Urinary bladder (tissue), 4 donors: ENCODE results near the gene MAPK8IP3. TPM values are rescaled to one million over a fixed set of nuclear protein-coding genes. Genes with fewer than 3 reads are reported as not detected.
"Not testable (repeated sequence)": the region's sequence is repeated elsewhere in the genome, so short reads cannot be mapped to it uniquely, and the experiment has no call there.

Experiments
- DNase-seq: peaks from one replicate; pipeline ENCODE4 v3.0.0-alpha.2; 2015; ENCODE audit errors: extremely low spot score
- H3K27ac ChIP-seq: one replicate; pipeline ENCODE4 v1.5.1; 2013; ENCODE audit warnings: low read depth, mild to moderate bottlenecking, moderate library complexity
- H3K36me3 ChIP-seq: one replicate; pipeline ENCODE4 v1.6.1; 2013; ENCODE audit warnings: mild to moderate bottlenecking, moderate library complexity; ENCODE audit not compliant: insufficient read depth
- H3K4me1 ChIP-seq: one replicate; pipeline ENCODE4 v1.6.1; 2013; ENCODE audit warnings: mild to moderate bottlenecking, moderate library complexity; ENCODE audit not compliant: insufficient read depth
- H3K4me3 ChIP-seq: one replicate; pipeline ENCODE4 v1.5.1; 2013; ENCODE audit warnings: low read depth, low read length
- WGBS: extraction: QIAGEN DNeasy Blood & Tissue Kit; methylation state at CpG from one replicate; pipeline ENCODE4 v1.1.7; 2013; 5-methylcytosine and 5-hydroxymethylcytosine counted together
- polyA plus RNA-seq: library from polyadenylated mRNA; stranded (reverse); fragments of 200-250 nt; gene quantifications from one replicate; pipeline ENCODE4 v1.2.3, GENCODE V29; 2013
- total RNA-seq: library from RNA; depleted of rRNA; stranded (reverse); fragments of >200 nt; gene quantifications from one replicate; pipeline ENCODE4 v1.2.3, GENCODE V29; 2014
- donor health status: healthy with polysubstance abuse.
- donor health status: healthy.

MAPK8IP3 gene
- total and polyA plus RNA-seq, 2 donors: 36.8 to 47.0 TPM

DNA sequence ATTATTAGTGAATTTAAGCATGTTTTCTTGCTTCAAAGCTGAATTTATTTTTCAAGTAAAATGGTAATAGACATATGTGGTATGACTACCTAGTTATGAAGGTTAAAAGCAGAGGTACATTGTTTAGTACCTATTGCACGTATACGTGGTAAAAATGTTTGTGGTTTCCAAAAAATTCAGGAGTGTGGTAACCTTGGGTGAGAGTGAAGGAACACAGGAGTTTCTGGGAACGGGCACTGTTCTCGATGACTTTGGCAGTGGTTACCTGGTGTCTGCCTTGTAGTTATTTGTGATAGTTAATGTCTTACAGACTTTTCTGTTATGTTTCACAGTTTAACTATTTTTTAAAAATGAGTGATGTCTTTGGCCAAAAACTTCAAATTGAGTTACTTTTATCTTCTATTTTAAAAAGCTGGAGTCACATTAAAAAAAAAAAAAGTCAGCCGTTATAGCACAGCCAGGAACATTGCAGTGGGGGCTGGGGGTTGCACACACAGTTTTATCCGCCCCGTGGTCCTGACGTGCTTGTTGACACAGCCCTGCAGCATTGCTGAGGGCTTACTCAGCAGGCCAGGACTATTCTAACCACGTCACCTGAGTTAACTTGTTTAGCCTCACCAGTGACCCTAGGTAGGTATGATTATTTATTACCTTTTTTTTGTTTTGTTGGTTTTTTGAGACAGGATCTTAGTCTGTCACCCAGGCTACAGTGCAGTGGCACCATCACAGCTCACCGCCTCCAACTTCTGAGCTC is 17.0 kb upstream of the MAPK8IP3 start:
- DNase-seq: no peak
- 83% methylated on average over 10 of the region's 10 CpGs for WGBS

DNA sequence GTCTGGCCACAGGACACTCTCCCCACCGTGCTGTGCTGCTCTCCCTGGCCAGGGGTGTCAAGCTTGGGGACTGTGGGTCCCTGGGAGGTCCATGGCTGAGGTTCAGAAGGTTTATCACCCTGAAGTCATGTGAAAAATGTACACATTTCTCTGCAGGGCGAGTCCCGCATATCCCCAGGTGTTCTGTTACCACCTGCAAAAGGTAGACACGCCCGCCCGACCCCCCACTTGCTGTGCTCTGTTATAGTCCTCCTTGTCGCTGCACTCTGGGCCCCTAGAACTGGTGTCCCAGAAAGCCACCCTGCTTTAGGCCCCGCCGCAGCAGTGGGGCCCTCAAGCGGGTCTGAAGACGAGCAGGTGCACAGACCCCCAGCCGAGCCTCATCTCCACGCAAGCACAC is 16.1 kb upstream of the MAPK8IP3 start:
- no peaks in the 10 kb centered on the region for H3K36me3 ChIP-seq

More for the DNA sequence above, 17.0 kb upstream of the MAPK8IP3 start:
- Histone ChIP-seq H3K4me1 (no peaks in the 10 kb centered on the region), H3K4me3 (no peak overlapping the region), H3K36me3 (no peaks in the 10 kb centered on the region), H3K27ac (no peak overlapping the region)

DNA sequence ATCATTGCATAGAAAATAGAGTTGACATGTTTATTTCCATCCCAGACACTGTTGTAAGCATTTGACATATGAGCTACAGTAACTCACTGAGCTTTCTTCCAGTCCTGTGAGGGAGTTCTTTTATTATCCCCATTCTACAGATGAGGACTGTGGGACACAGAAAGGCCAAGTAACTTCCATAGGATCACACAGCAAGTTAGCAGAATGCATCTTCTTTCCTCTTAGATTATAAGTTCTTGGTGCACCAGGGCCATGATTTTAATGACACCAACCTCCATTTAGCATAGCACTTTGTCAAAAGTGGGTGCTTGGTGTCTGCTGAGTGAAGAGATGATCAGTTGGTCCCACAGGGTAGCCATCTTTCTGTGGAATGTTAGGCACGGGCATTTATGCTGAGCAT is 15.2 kb upstream of the MAPK8IP3 start:
- DNase-seq: no peak
- Histone ChIP-seq H3K27ac (no peak overlapping the region), H3K4me1 (no peaks in the 10 kb centered on the region), H3K36me3 (no peaks in the 10 kb centered on the region), H3K4me3 (no peak overlapping the region)
- WGBS: 85% methylated on average over 1 of the region's 1 CpG

More for the DNA sequence above, 16.1 kb upstream of the MAPK8IP3 start:
- no peak for DNase-seq
- H3K4me1 ChIP-seq: no peaks in the 10 kb centered on the region
- no peak overlapping the region for H3K27ac ChIP-seq
- WGBS: 88% methylated on average over 13 of the region's 13 CpGs
- no peak overlapping the region for H3K4me3 ChIP-seq

DNA sequence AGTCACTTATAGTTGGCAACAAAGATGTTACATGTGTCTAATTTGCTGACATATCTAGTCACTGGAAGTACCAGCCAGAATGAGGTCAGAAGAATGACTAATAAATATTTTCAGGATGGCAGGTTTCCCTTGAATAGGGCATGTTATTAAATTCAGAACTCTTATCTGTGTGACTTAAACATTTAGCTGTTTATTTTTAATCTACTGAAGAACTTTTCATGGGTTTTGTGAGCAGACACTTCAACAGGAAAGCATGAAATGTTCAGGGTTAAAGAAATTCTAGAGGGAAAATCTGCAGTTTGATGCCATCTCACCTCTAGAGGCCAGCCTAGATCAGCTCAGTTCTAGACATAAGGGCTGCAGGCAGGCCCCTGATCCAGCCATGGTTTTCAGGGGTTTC is 14.7 kb upstream of the MAPK8IP3 start:
- H3K4me3 ChIP-seq: no peak overlapping the region
- no peaks in the 10 kb centered on the region for H3K36me3 ChIP-seq
- H3K27ac ChIP-seq: no peak overlapping the region
- DNase-seq: no peak
- H3K4me1 ChIP-seq: no peaks in the 10 kb centered on the region

DNA sequence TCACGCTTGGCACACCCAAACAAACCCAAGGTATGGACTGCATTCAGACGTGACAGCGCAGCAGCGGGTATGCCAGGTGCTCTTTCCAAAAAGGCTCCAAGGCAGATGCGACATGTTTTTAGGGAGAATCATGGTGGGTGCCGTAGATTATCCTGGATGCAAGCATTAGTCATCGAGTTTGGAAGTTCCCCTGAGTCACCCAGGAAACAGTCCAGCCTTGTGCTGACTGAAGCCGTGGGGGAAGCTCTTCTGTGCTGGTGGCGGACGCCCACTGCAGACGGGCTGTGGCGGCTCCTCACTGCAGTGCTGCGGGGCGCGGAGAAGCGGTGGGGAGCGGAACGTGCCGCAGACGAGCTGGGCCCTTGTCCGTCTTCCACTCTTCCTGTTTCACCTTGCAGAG is 14.0 kb upstream of the MAPK8IP3 start:
- WGBS: 91% methylated on average over 21 of the region's 21 CpGs
- Histone ChIP-seq H3K27ac (no peak overlapping the region), H3K4me3 (no peak overlapping the region), H3K36me3 (no peaks in the 10 kb centered on the region), H3K4me1 (no peaks in the 10 kb centered on the region)
- no peak for DNase-seq

DNA sequence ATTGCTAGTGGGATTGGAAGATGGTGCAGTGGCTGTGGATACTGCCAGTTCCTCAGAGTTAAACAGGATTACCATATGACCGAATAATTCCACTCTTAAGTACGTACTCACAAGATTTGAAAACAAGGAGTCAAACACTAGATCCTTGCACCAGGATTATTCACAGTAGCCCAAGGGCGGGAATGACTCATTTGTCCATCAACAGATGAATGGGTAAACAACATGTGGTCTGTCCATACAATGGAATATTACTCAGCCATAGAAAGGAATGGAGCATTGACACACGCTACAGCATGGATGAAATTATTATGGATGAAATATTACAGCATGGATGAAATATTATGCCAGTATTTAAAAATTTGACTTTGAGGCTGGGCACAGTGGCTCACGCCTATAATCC is 9.1 kb upstream of the MAPK8IP3 start:
- Histone ChIP-seq H3K4me1 (no peaks in the 10 kb centered on the region), H3K4me3 (no peak overlapping the region), H3K36me3 (peaks cover 7% of the 10 kb centered on the region), H3K27ac (no peak overlapping the region)
- WGBS: 98% methylated on average over 5 of the region's 5 CpGs
- DNase-seq: no peak

DNA sequence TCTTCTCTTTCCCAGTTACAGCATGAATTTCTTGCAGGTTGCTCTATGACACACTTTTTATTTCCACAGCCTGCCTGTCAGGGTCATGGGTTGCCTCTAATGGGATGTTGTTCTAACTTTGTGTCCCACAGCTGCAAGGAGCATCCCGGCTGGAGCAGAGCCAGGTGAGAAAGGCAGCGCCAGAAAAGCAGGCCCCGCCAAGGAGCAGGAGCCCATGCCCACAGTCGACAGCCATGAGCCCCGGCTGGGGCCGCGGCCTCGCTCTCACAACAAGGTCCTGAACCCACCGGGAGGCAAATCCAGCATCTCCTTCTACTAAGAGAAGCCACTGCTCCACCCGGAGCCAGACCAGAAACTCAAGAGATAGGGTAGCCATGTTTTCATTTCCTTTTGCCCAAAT is 7.3 kb upstream of the MAPK8IP3 start:
- no peaks in the 10 kb centered on the region for H3K4me1 ChIP-seq
- no peak overlapping the region for H3K27ac ChIP-seq
- peaks cover 7% of the 10 kb centered on the region for H3K36me3 ChIP-seq
- DNase-seq: no peak
- WGBS: 88% methylated on average over 10 of the region's 10 CpGs
- no peak overlapping the region for H3K4me3 ChIP-seq

DNA sequence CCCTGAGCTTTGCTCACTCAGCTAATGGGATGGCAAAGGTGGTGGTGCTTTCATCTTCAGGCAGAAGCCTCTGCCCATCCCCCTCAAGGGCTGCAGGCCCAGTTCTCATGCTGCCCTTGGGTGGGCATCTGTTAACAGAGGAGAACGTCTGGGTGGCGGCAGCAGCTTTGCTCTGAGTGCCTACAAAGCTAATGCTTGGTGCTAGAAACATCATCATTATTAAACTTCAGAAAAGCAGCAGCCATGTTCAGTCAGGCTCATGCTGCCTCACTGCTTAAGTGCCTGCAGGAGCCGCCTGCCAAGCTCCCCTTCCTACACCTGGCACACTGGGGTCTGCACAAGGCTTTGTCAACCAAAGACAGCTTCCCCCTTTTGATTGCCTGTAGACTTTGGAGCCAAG is 5.7 kb upstream of the MAPK8IP3 start:
- peaks cover 7% of the 10 kb centered on the region for H3K36me3 ChIP-seq
- 84% methylated on average over 3 of the region's 3 CpGs for WGBS

DNA sequence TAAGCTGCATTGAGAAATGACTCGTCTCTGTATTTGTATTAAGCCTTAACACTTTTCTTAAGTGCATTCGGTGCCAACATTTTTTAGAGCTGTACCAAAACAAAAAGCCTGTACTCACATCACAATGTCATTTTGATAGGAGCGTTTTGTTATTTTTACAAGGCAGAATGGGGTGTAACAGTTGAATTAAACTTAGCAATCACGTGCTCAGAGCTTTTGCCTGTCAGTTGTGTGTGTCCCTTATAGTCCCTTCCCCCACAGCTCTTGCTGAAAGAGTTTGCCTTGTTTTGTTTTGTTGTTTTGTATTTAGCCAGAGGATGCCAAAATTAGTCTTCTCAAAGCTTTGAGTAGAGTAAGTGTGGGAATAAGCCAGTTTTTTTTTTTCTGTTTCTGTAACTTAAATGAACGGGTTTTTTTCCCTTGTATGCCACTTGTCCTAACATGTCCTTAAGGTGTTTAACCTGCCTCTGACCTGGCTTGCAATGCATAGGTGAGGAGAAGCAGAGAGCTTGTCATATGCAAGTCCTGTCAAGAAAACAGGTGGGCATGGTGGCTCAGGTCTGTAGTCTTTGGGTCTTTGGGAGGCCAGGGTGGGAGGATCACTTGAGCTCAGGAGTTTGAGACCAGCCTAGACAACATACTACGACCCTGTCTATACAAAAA is 4.6 kb upstream of the MAPK8IP3 start:
- 80% methylated on average over 6 of the region's 6 CpGs for WGBS
- DNase-seq: no peak
- peaks cover 7% of the 10 kb centered on the region for H3K36me3 ChIP-seq
- no peak overlapping the region for H3K4me3 ChIP-seq
- H3K4me1 ChIP-seq: no peaks in the 10 kb centered on the region
- H3K27ac ChIP-seq: peak overlapping the region; percentile 38

More for the DNA sequence above, 5.7 kb upstream of the MAPK8IP3 start:
- no peak for DNase-seq
- peak overlapping the region; percentile 14 for H3K27ac ChIP-seq
- H3K4me1 ChIP-seq: no peaks in the 10 kb centered on the region
- H3K4me3 ChIP-seq: no peak overlapping the region

DNA sequence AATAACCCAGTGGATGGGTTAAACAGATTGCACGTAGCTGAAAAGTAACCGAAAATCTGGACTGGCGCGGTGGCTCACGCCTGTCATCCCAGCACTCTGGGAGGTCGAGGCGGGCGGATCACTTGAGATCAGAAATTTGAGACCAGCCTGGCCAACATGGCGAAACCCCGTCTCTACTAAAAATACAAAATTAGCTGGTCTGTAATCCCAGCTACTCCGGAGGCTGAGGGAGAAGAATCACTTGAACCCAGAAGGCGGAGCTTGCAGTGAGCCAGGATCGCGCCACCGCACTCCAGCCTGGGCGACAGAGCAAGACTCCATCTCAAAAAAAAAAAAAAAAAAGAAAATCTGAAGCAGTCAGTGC is 689 bp upstream of the MAPK8IP3 start:
- H3K27ac ChIP-seq: peak overlapping the region; percentile 79
- not testable (repeated sequence) for H3K36me3 ChIP-seq, DNase-seq, H3K4me1 ChIP-seq
- WGBS: under 1% methylated on average over 16 of the region's 16 CpGs
- H3K4me3 ChIP-seq: peak overlapping the region; percentile 81

DNA sequence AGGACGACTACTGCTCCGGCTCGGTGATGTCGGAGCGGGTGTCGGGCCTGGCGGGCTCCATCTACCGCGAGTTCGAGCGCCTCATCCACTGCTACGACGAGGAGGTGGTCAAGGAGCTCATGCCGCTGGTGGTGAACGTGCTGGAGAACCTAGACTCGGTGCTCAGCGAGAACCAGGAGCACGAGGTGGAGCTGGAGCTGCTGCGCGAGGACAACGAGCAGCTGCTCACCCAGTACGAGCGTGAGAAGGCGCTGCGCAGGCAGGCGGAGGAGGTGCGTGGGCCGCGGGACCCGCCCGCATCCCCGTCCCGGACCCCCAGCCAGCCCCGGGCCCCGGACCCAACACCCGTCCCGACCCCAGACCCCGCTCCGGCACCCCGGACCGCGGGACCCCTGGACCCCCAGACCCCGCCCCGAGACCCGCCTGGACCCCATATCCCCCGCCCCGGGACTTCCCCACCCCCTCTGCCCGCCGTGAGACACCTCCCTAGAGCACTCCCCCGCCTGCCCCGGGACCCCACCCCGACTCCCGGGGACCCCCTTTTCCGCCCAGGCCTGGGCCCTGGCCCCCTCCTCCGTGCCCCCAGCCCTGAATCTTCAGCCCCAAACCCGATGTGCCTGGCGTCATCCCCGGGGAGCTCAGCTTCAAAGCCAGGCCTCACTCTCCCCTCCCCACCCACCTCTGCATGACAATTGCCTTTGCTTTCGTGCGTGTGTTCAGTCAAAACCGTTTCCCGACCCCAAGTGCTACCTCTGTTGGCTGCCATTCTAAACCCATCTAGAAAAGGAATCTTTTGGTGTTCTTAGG is 594 bp downstream of the MAPK8IP3 start:
- Histone ChIP-seq H3K27ac (peak overlapping the region; percentile 87), H3K4me1 (peaks cover 2% of the 10 kb centered on the region), H3K36me3 (no peaks in the 10 kb centered on the region), H3K4me3 (peak overlapping the region; percentile 81)
- DNase-seq: no peak
- WGBS: under 1% methylated on average over 62 of the region's 62 CpGs

DNA sequence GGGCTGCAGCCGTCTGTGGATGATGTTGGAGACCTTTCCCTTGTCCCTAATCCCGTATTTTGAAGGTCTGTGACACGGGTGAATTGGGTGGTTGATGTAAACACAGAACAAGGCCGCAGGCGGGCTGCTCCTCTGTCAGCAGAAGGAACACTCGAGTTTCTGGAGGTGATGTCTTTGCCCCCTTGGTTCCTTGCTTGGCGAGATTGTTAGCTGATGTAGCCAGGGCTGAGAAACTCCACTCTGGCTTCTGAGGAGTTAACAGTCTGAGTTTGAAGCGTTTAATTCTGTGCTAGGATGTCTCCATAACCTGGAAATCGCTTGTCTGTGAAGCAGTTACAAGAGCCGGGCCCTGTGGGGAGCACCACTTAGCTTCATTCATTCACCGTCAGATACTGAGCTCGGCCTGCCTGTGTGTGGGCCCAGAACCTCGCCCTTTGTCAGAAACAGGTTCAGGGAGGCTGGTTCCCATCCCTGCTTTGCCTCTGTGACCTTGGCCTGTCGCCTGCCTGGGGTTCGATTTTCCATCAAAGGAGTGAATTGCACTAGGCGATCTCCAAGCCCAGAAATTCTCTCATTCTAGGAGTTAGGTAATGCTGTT is 1.3 kb downstream of the MAPK8IP3 start:
- no peak overlapping the region for H3K27ac ChIP-seq
- peaks cover 2% of the 10 kb centered on the region for H3K4me1 ChIP-seq
- peak overlapping the region; percentile 81 for H3K4me3 ChIP-seq
- no peaks in the 10 kb centered on the region for H3K36me3 ChIP-seq
- DNase-seq: no peak
- 12% methylated on average over 16 of the region's 16 CpGs for WGBS

DNA sequence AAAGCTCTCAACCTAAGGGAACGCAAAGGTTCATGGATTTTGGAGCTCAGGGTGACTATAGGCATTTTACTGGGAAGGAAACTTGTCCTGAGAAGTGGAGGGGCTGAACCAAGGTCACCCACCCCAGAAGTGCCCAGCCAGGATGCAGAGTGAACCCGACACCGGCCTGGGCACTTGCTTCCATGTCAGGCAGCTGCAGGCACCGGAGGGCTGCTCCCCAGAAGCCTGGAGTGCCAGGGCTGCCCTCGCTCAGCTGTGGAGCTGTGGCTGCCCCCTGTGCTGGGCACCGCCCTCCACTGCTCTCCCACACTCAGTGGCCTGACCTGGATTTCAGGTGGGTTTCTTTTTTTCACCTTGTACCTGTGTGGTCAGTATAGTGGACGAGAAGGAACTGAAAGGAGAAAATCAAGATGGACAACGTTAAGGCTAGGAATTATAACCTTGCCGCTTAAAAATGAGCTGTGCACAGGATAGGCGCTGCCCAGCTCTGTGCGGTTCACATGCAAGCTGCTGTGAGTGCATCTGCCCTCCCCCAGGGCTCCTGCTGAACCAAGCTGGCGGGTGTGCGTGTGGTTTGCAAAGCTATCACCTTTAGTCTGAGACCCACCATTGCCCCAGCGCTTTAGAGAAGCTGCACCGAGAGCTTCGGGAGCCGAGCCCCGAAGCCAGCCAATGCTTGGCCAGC is 2.2 kb downstream of the MAPK8IP3 start:
- H3K4me3 ChIP-seq: no peak overlapping the region
- DNase-seq: no peak
- peaks cover 2% of the 10 kb centered on the region for H3K4me1 ChIP-seq
- WGBS: 85% methylated on average over 18 of the region's 18 CpGs
- no peaks in the 10 kb centered on the region for H3K36me3 ChIP-seq
- H3K27ac ChIP-seq: no peak overlapping the region
